GM12891 (cell line): ENCODE measurements around the gene TENT5C.

Source experiments
- POLR2A ChIP-seq: IDR thresholded peaks from 2 replicates; pipeline ENCODE4 v1.6.1; 2011; ENCODE audit warnings: low read depth, low read length, control low read depth
- POLR2AphosphoS5 ChIP-seq: IDR thresholded peaks from 2 replicates; pipeline ENCODE4 v1.6.1; 2011; ENCODE audit warnings: low read depth, low read length, control low read depth
- POU2F2 ChIP-seq: IDR thresholded peaks from 2 replicates; pipeline ENCODE4 v1.6.1; 2011; ENCODE audit warnings: low read depth, mild to moderate bottlenecking, control low read depth, low read length, moderate library complexity

- TF ChIP-seq POLR2A: no peak
- TF ChIP-seq POLR2AphosphoS5: no peak
- no peak for TF ChIP-seq POU2F2
These were observed 18.9 kb upstream of the TENT5C start for GRCh38 chr1:117586747-117587498.
